HG02943 (cell line): ENCODE data around the gene VEGFC.

ENCODE experiments used
- ATAC-seq: cut with Tn5 transposase; IDR thresholded peaks from one replicate; pipeline ENCODE4 v1.9.1; 2021; ENCODE audit warnings: mild to moderate bottlenecking, low read depth, moderate library complexity; ENCODE audit not compliant: unreplicated experiment

Gene VEGFC

GRCh38 chr4:176769514-176769913 is 23.2 kb downstream of the VEGFC start:
- no peak for ATAC-seq

GRCh38 chr4:176767183-176767582 is 25.5 kb downstream of the VEGFC start:
- ATAC-seq = no peak

GRCh38 chr4:176762661-176763308 is 29.9 kb downstream of the VEGFC start:
- no peak for ATAC-seq

- ATAC-seq = no peak
Measured at GRCh38 chr4:176761872-176762271, 30.9 kb downstream of the VEGFC start.

GRCh38 chr4:176760471-176760870 is 32.3 kb downstream of the VEGFC start:
- ATAC-seq = no peak

- ATAC-seq = no peak
Measured at GRCh38 chr4:176758731-176759130, 34.0 kb downstream of the VEGFC start.

GRCh38 chr4:176758323-176758722 is 34.4 kb downstream of the VEGFC start:
- ATAC-seq = no peak

- ATAC-seq = no peak
Measured at GRCh38 chr4:176755613-176756012, 37.1 kb downstream of the VEGFC start.

GRCh38 chr4:176755001-176755400 is 37.7 kb downstream of the VEGFC start:
- ATAC-seq = no peak

GRCh38 chr4:176753049-176753448 is 39.7 kb downstream of the VEGFC start:
- ATAC-seq = no peak

GRCh38 chr4:176752191-176752749 is 40.5 kb downstream of the VEGFC start:
- ATAC-seq = no peak

GRCh38 chr4:176751061-176751460 is 41.7 kb downstream of the VEGFC start:
- no peak for ATAC-seq

GRCh38 chr4:176746846-176747245 is 45.9 kb downstream of the VEGFC start:
- no peak for ATAC-seq

GRCh38 chr4:176745902-176746301 is 46.8 kb downstream of the VEGFC start:
- ATAC-seq = no peak

GRCh38 chr4:176744091-176744490 is 48.6 kb downstream of the VEGFC start:
- no peak for ATAC-seq

- ATAC-seq = no peak
Measured at GRCh38 chr4:176742211-176742610, 50.5 kb downstream of the VEGFC start.

GRCh38 chr4:176741253-176741652 is 51.5 kb downstream of the VEGFC start:
- ATAC-seq = no peak

GRCh38 chr4:176735300-176735699 is 57.4 kb downstream of the VEGFC start:
- ATAC-seq = no peak

- no peak for ATAC-seq
Measured at GRCh38 chr4:176734461-176734860, 58.3 kb downstream of the VEGFC start.

- ATAC-seq = no peak
Measured at GRCh38 chr4:176729489-176729888, 63.2 kb downstream of the VEGFC start.

GRCh38 chr4:176726803-176727202 is 65.9 kb downstream of the VEGFC start:
- ATAC-seq = no peak

- no peak for ATAC-seq
Measured at GRCh38 chr4:176721459-176721858, 71.3 kb downstream of the VEGFC start.

- no peak for ATAC-seq
Measured at GRCh38 chr4:176718881-176719280, 73.8 kb downstream of the VEGFC start.
